ENCODE results near the gene MSH3.

GRCh38 chr5:80607832-80608231, 46.6 kb upstream of the MSH3 start:
- no peak for TF ChIP-seq CTCF (optimal IDR thresholded peaks at IDR 0.05 in 1 of 3, IDR thresholded peaks at IDR 0.05 in 1 of 3, conservative IDR thresholded peaks at IDR 0.05 in 1 of 3; ENCODE audit: extremely low read depth in 1 of 3, insufficient read depth in 2 of 3, low read length in 3 of 3)
- TF ChIP-seq EZH2 (IDR thresholded peaks at IDR 0.05; ENCODE audit: low read length): no peak

All from keratinocyte (primary cell).